Loucy (cell line): ENCODE measurements around the gene USH1G.

Experiments
- H2AFZ ChIP-seq: fragments of 200-600 bp; sonication (generic); 2 replicates; pipeline ENCODE4 v1.6.0; 2016; ENCODE audit warnings: antibody characterized with exemption, mild to moderate bottlenecking, low read length, moderate library complexity
- H3F3A ChIP-seq: fragments of 200-600 bp; 2 replicates; pipeline ENCODE4 v1.6.0; 2016; ENCODE audit warnings: antibody characterized with exemption, low read depth, mild to moderate bottlenecking
- H3K27me3 ChIP-seq: fragments of 200-600 bp; sonication (generic); 2 replicates; pipeline ENCODE4 v1.6.1; 2014; ENCODE audit warnings: low read length, mild to moderate bottlenecking; ENCODE audit not compliant: insufficient read depth, poor library complexity, severe bottlenecking
- H3K36me3 ChIP-seq: fragments of 200-600 bp; sonication (generic); 2 replicates; pipeline ENCODE4 v1.6.1; 2016; ENCODE audit warnings: low read length; ENCODE audit not compliant: insufficient read depth
- H3K4me1 ChIP-seq: fragments of 200-600 bp; sonication (generic); 2 replicates; pipeline ENCODE4 v1.5.1; 2014; ENCODE audit warnings: low read length, mild to moderate bottlenecking; ENCODE audit not compliant: insufficient read depth, poor library complexity, severe bottlenecking
- H3K4me2 ChIP-seq: fragments of 200-600 bp; sonication (generic); 2 replicates; pipeline ENCODE4 v1.6.0; 2014; ENCODE audit warnings: antibody characterized with exemption, low read length, low read depth, mild to moderate bottlenecking; ENCODE audit not compliant: poor library complexity, severe bottlenecking
- H3K4me3 ChIP-seq: fragments of 200-600 bp; sonication (generic); 2 replicates; pipeline ENCODE4 v1.5.1; 2014; ENCODE audit warnings: low read length, mild to moderate bottlenecking, mixed read lengths; ENCODE audit not compliant: poor library complexity, severe bottlenecking
- H3K79me2 ChIP-seq: fragments of 200-600 bp; sonication (generic); 2 replicates; pipeline ENCODE4 v1.6.1; 2014; ENCODE audit warnings: low read length; ENCODE audit not compliant: insufficient read depth
- H3K9ac ChIP-seq: fragments of 200-600 bp; sonication (generic); 2 replicates; pipeline ENCODE4 v1.6.0; 2014; ENCODE audit warnings: mild to moderate bottlenecking, low read depth, low read length, moderate library complexity; ENCODE audit not compliant: poor library complexity, severe bottlenecking
- H3K9me2 ChIP-seq: fragments of 200-600 bp; sonication (generic); replicated peaks from 2 replicates; pipeline ENCODE4 v1.6.1; 2016; ENCODE audit warnings: low read depth, low read length, mixed read lengths
- H3K9me3 ChIP-seq: fragments of 200-600 bp; sonication (generic); 2 replicates; pipeline ENCODE4 v1.6.1; 2014; ENCODE audit warnings: mild to moderate bottlenecking, antibody characterized with exemption, low read length, low read depth; ENCODE audit not compliant: insufficient read depth
- H4K20me1 ChIP-seq: fragments of 200-600 bp; sonication (generic); 2 replicates; pipeline ENCODE4 v1.6.0; 2014; ENCODE audit warnings: antibody characterized with exemption, low read length, mild to moderate bottlenecking; ENCODE audit not compliant: insufficient read depth, poor library complexity, severe bottlenecking
- EZH2phosphoT487 ChIP-seq: fragments of 200-600 bp; IDR thresholded peaks from 2 replicates; pipeline ENCODE4 v1.6.1; 2018; ENCODE audit warnings: antibody characterized with exemption, mild to moderate bottlenecking, moderate library complexity, borderline replicate concordance
- TF ChIP-seq, protein P1 (sequence below): fragments of 200-600 bp; sonication (generic); conservative IDR thresholded peaks from 2 replicates; pipeline ENCODE4 v1.5.1; 2014; ENCODE audit warnings: mild to moderate bottlenecking, antibody characterized with exemption, low read length

Gene USH1G

DNA sequence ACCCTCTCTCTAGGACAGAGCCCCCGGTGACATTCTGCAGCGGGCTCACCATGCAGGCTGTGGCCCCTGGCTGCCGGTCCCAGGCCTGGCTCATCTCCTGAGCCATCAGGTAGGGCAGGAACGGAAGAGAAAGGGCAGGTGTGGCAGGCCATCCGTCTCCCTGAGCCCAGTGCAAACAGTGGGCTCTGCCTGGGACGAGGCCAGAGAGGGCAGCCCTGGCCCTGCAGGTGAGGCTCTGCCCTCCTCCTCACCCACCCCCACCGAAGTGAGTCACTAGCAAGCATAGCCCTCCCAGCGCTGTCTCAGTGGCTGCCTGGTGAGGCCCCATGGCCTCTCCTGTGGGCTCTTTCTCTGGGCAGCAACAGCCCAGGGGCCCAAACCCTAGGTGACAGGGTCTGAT is 27.2 kb upstream of the USH1G start:
- H3K27me3 ChIP-seq, result no peaks in the 10 kb centered on the region
- no peaks in the 10 kb centered on the region for H3K36me3 ChIP-seq
- no peak overlapping the region for H3K4me2 ChIP-seq
- no peaks in the 10 kb centered on the region for H3F3A ChIP-seq
- H4K20me1 ChIP-seq, result no peaks in the 10 kb centered on the region
- H3K9me3 ChIP-seq, result no peaks in the 10 kb centered on the region
- H3K4me1 ChIP-seq, result no peaks in the 10 kb centered on the region
- no peak overlapping the region for H2AFZ ChIP-seq
- no peaks in the 10 kb centered on the region for H3K9me2 ChIP-seq
- H3K79me2 ChIP-seq, result no peaks in the 10 kb centered on the region
- H3K9ac ChIP-seq, result no peak overlapping the region
- no peak overlapping the region for H3K4me3 ChIP-seq
- TF ChIP-seq EZH2phosphoT487, result no peak

DNA sequence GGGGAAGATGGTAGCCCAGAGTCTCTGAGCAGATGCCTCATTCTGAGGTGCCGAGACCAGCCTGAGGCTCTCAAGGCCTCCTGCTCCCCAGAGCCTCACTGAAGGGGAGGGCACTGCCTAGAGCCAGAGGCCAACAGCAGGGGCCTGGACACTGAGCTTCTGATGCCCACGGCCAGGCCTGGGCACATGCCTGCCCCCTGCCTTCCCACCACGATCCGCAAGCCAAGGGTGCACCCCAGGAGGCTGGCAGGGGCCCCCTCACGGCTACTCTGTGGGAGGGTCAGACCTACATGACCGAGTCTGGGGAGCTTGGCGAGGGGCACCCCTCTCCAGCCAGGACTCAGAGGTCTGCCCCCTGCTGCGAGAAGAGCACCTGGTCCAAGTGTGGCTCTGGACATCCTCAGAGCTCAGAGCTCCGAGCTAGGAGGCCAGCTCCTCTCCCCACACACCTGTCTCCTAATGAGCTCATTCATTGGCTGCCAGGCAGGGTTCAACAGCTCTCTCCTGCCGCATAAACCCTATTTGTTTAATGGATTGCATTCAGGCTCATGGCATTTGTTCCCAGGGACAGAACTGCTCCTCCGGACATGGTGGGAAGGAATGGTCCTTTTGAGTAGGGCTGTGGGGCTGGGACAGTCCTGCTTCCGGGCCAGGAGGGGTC is 26.5 kb upstream of the USH1G start:
- Histone ChIP-seq H3K9me3 (no peaks in the 10 kb centered on the region), H2AFZ (no peak overlapping the region), H3K4me2 (no peak overlapping the region), H3K27me3 (no peaks in the 10 kb centered on the region), H4K20me1 (no peaks in the 10 kb centered on the region), H3K4me3 (no peak overlapping the region), H3K36me3 (no peaks in the 10 kb centered on the region), H3K79me2 (no peaks in the 10 kb centered on the region), H3K4me1 (no peaks in the 10 kb centered on the region), H3K9ac (no peak overlapping the region), H3K9me2 (no peaks in the 10 kb centered on the region), H3F3A (no peaks in the 10 kb centered on the region)
- TF ChIP-seq, protein P1, sequence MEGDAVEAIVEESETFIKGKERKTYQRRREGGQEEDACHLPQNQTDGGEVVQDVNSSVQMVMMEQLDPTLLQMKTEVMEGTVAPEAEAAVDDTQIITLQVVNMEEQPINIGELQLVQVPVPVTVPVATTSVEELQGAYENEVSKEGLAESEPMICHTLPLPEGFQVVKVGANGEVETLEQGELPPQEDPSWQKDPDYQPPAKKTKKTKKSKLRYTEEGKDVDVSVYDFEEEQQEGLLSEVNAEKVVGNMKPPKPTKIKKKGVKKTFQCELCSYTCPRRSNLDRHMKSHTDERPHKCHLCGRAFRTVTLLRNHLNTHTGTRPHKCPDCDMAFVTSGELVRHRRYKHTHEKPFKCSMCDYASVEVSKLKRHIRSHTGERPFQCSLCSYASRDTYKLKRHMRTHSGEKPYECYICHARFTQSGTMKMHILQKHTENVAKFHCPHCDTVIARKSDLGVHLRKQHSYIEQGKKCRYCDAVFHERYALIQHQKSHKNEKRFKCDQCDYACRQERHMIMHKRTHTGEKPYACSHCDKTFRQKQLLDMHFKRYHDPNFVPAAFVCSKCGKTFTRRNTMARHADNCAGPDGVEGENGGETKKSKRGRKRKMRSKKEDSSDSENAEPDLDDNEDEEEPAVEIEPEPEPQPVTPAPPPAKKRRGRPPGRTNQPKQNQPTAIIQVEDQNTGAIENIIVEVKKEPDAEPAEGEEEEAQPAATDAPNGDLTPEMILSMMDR, result no peak
- TF ChIP-seq EZH2phosphoT487, result no peak

DNA sequence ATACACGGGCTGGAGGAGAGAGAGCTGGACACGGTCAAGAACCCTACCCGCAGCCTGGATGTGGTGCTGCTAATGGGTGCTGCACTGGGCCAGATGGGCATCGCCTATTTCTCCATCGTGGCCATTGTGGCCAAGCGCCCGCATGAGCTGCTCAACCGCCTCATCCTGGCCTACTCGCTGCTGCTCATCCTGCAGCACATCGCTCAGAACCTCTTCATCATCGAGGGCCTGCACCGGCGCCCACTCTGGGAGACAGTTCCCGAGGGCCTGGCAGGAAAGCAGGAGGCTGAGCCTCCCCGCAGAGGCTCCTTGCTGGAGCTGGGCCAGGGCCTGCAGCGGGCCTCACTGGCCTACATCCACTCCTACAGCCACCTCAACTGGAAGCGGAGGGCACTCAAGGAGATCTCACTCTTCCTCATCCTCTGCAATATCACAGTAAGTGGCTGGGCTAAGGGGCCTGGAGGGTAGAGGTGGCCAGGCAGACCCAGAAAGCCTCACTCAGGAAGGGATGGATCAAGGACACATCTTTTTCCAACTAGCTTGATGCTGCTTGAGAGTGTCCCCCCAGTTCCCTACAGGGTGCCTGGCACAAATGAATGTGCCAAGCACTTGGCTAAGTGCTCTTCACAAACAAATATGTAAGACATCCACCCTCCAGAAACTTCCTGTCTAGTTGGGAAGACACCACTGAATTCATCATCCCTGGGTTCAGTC is 24.1 kb upstream of the USH1G start:
- H3K9me3 ChIP-seq, result no peaks in the 10 kb centered on the region
- H3K27me3 ChIP-seq, result no peaks in the 10 kb centered on the region
- H3K36me3 ChIP-seq, result no peaks in the 10 kb centered on the region
- no peak overlapping the region for H2AFZ ChIP-seq
- H3K4me2 ChIP-seq, result no peak overlapping the region
- no peaks in the 10 kb centered on the region for H3K9me2 ChIP-seq
- no peaks in the 10 kb centered on the region for H3F3A ChIP-seq
- H3K79me2 ChIP-seq, result no peaks in the 10 kb centered on the region
- H3K4me1 ChIP-seq, result no peaks in the 10 kb centered on the region
- H3K4me3 ChIP-seq, result no peak overlapping the region
- no peaks in the 10 kb centered on the region for H4K20me1 ChIP-seq
- no peak for TF ChIP-seq EZH2phosphoT487
- TF ChIP-seq, protein P1, result no peak
- no peak overlapping the region for H3K9ac ChIP-seq
